NT2/D1 (cell line): Measurements from ENCODE around the gene AFDN.

Experiments
- YY1 ChIP-seq: IDR thresholded peaks from 2 replicates; pipeline ENCODE4 v1.6.1; 2011; ENCODE audit not compliant: insufficient read length, insufficient read depth
- ZNF274 ChIP-seq: IDR thresholded peaks from 2 replicates; pipeline ENCODE4 v1.6.1; 2011; ENCODE audit warnings: mild to moderate bottlenecking, low read depth, low read length

GRCh38 chr6:167881327-167881726 is 54.6 kb downstream of the AFDN start:
- TF ChIP-seq YY1, result no peak
- TF ChIP-seq ZNF274, result no peak
